SH-SY5Y (cell line): ENCODE data around the gene HGD.

Experiments
- GATA2 ChIP-seq: IDR thresholded peaks from 2 replicates; pipeline ENCODE4 v1.6.1; 2011; ENCODE audit warnings: mild to moderate bottlenecking, low read depth, low read length
- GATA3 ChIP-seq: IDR thresholded peaks from 2 replicates; pipeline ENCODE4 v1.6.1; 2011; ENCODE audit warnings: low read depth, mild to moderate bottlenecking, low read length, moderate library complexity

- TF ChIP-seq GATA2, result no peak
- no peak for TF ChIP-seq GATA3
These were observed 35.1 kb downstream of the HGD start for GRCh38 chr3:120646771-120647432.
